GM19025 (cell line): ENCODE data around the gene FANCI.

ENCODE experiments used
- ATAC-seq: cut with Tn5 transposase; IDR thresholded peaks from one replicate; pipeline ENCODE4 v1.9.1; 2021; ENCODE audit warnings: mild to moderate bottlenecking, low read depth, moderate library complexity; ENCODE audit not compliant: unreplicated experiment

The FANCI gene

DNA sequence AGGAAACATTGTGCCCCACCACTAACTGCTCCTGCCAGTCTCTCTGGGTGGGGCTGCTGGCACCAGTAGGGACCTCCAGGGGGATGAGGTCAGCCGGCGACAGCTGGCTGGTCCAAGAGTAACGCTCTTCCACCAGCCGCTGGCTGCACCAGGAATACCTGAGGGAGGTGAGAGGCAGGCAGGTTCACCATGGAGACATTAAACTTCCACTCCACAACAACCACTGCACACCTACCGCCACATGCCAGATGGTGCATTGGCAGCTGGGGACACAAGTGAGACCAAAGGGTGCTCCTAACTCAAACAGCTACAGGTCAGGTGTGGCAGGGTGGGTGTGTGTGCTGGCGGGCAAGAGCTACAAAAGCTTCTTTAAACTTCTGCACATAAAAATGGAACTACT lies 86.3 kb downstream of the FANCI start:
- no peak for ATAC-seq

DNA sequence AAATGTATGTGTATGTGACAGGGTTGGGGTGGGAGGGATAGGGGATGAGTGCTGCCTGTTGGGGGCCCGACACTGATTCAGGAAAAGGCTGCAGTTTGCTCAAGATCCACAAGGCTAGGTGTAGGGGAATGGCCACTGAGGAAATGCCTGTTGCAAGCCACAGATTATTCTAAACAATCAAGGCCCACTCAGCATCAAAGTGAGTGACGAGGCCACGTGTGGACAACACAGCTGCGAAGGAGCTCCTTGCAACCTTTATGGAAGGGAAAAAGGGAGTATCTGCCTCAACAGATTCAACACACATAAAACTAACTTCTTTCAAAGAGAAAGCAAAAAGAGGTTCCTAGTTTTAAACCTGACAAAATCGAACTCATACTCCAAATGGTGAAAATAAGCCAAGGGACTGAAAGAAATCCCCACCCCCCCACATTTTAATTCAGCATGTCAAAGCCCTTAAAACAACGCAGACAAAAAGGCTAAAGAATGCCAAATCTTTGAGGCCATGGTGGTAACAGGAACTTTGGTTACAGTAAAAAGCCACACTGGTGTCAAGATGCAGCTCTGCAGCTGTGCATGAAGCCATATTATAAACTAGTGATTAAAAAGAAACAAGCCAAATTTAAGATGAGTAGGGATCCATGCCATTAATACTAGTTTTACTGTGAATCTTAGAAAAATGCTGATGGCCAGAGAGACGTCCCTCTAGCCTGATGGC lies 87.3 kb downstream of the FANCI start:
- no peak for ATAC-seq

DNA sequence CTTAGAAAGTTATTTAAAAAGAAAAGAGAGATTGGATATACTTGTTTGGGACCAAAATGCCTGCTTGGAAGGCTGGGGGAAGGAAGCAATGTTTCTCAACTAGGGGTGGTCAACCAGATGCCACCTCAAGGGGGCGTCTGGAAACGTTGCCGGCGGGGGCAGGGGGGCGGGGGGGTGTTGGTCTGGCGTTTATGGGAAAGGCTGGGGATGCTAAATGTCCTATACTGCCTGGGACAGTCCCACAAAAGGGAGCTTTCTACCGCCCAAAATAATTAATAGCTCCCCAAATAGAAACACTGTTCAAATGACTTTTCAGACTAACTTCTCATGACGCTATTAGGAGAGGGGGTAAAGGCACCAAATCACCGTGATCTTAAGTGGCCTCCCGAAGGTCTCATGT lies 88.7 kb downstream of the FANCI start:
- no peak for ATAC-seq

DNA sequence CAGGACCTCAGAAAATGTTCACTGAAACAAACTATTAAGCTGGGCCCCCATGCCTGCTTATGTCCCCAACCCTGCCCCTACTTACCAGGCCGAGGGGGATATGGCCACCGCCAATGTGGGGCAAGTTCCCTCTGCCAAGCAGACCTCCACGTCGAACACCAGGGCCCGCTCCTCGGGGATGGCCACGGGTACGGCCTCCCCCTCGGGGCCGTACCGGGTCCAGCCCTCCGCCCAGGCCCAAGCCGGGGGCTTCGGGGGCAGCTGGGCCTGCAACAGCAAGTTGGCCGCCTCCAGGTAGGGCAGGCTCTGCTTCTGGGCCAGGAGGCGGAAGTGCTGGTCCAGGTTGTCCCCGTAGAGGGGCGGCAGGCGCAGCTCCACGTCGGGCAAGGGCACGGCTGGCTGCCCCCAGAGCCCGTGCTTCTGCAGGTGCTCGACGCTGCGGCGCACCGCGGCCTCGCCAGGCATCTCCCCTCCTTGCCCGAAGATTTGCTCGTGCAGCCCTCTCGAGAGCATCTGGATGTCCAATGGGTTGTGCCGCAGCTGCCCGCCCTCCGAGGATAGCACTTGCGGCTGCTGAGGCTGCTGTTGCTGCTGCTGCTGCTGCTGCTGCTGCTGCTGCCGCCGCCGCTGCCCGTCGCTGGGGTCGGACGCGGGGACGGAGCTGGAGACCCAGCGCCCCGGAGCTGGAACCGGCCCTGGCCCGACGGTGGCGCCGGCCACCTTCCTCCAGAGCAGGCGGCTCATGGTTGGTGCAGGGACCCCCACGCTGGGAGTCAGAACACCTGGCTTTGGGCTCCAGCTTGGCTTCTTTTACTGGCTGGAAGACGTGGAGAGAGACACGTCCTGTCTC lies 89.5 kb downstream of the FANCI start:
- ATAC-seq: no peak

DNA sequence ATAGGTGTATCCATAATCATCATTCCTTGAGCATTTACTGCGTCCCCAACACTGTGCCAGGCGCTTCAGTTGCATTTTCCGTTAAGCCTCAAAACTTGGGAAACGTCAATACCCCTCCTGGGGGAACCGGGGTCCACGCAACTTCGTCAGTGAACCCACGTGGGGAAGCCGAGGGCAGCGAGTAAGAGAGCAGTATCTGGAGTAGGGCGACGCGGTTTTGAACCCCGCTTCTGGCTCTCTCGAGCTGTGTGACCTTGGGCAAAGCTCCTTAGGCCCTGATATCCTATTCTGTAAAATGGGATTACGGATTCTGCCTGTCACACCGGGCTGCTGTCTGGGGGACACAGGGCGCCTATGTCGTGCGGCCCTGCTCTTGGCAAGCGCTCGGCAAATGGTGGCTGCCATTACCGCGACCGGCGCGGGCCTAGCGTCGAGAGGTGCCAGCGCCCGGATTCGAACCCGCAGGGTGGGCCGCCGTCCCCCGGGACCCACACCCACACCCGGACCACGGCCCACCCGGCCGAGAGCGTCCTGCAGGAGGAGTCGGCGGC lies 90.3 kb downstream of the FANCI start:
- ATAC-seq: no peak

DNA sequence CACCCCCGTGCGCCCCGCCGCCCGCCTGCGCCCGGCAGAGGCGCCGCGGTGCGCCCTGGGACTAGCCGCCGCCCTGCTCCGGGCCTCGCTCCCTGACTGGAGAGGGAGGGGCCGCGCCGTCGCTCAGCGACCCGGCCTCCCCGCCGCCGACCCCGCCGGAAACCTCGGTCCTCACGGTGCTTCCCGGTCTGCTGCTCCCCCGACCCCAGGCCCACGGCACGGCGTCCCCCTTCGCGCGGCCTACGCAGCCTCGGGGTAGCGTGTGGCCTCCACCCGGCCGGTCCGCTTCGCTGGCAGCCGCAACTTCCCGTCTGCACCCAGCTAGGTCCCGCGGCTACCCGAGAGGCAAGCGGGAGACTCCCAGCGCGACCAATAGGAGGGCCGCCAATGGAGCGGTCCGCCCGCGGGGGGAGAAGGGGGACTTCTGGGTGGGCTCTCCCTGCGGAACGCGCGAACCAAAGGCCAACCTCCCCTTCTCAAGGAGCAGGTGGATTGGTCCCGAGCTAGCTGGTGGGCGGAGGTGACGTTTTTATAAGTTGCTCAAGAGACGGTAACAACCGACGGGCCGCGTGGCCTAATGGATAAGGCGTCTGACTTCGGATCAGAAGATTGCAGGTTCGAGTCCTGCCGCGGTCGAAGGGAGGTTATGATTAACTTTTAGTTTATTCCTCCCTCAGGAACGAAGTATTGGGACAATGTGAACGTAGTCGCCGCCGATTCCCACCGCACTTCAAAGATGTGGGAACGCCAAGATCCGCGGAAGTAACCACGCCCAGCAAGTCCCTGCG lies 90.9 kb downstream of the FANCI start, which contains the start of gene POLG:
Gene POLG, minus strand, starts transcription at position 315 of the 788 bp plus-strand sequence. CDS start 1,070 bp downstream, outside the sequence.
- ATAC-seq: peak; percentile 88

DNA sequence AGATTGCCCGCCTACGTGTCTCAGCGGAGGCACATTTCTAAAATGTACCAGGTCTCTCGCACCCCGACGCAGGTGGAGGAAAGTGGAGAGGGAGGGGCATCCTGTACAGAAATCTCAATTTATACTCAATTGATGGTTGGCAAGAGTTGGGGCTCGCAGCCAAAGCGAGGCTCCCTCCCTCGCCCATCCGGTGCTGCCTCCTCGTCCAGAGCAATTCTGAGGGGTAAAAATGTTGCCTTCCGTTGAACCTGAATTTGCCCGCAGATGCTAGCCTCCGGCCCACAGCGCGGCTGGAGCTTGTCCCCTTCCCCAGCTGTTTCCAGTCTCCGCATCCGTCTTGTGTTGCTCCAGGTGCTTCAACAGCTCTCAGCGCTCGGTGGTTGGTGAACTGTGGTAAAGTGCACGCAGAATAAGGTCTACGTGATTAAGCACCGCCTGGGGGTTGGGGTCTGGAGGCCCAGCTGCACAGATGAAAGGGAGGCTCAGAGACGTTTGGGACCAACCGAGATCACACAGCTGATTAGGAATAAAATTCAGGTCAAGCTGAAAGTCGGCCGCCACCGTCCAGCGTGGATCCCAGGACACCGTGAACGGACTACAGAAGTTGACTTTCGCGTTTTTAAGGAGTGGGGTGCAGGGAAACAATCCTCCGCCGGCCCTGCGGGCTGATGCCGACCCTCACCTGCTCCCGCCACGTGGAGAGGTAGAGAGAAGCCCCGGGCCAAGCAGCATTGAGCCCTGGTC lies 91.7 kb downstream of the FANCI start:
- ATAC-seq: no peak

DNA sequence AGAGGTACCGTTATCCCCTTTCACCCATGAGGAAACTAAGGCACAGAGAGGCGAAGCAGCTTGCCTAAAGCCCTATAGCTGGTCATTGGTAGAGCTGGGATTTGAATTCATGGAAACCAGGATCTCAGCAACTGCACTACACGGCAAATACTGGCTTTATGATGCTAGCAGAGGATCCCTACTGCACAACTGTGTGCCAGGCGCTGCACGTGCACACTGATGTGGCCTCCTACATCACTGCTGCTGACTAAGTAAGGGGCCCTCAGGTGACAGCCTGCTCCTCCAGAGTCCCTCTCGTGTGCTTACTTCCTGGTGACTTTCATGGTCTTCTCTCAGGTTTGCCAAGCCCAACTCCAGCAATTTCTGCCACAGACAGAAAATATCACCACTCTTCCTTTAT lies 94.3 kb downstream of the FANCI start:
- no peak for ATAC-seq

DNA sequence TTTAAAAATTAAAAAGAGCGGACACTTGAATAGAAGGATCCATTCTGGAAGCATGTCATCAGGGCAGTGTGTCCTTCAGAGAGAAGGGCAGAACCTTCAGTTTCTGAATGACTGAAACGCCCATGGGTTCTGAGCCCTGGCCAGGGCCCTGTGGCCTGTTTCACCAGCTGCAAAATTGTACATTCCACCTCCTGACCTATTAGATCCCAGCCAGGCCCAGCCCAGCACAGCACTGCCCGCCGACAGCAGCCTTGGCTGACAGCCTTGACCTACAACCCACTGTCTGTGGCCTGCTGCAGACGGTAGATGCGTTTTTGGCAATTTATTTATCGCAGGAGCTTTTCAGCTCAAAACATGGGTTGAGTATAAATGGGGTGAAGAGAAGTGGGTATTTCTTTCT lies 96.8 kb downstream of the FANCI start:
- ATAC-seq: no peak

DNA sequence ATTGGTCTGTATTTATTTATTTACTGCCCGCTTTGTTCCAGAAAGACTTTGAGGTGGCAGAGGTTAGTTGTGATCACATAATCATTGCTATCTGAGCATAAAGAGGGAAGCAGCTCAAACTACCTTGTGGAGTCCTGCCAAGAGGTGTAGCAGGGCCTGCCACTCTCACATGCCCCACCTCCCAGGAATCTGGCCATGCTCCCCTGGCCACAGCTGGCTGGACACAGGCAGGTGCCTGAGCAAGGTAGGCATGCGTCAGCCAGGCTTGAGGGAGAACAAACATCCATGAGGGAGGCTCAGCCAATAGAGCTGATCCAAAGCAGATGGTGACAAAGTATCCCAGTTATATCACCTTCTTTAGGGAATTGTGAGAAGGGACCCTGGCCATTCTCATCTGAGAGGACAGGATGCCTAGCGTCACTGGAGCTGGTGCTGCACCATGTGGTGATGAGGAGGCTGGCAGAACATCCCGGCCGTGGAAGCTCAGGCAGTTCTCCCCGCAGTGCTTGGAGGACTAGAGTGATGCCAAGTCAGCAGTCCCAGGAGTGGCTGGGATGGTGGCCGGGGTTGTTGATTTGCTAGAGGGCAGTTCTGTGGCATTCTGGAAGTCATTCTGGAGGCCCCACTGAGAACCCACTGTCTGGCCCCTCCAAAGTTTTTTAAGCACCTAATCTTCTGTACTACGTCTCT lies 97.7 kb downstream of the FANCI start:
- no peak for ATAC-seq

DNA sequence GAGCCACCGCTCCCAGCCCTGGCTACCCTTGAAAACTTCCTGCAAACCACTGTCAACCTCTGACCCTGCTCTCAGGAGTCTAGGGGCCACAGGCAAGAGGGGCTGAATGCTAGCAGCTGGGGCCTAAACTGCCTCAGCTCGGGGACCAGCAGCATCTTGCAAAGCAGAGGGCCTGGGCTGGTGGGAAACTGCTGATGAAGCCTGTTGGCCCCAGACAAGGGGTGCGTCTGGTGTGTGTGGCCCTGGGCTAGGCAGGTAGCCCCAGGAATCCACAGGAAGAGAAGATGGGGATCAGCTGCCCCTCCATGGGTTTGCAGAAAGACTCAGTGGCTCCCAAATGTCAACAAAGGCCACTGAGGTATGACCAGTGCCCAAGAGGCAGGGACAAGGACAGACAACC lies 99.1 kb downstream of the FANCI start:
- ATAC-seq: no peak

DNA sequence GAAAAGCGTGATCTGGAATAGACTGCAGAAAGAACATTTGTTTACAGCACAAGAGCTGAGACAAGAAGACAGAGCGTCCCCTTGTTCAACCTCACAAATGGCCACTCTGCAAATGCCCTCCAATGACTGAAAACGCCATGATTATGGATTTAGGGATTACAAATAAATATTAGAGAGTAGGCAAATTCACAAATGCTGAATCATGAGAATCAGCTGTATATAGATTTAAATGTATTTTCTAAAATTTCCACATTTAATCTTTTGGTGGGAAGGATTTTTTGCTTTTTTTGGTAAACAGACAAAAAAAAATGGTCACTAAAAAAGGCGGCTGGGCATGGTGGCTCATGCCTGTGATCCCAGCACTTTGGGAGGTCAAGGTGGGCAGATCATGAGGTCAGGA lies 101.5 kb downstream of the FANCI start:
- no peak for ATAC-seq

DNA sequence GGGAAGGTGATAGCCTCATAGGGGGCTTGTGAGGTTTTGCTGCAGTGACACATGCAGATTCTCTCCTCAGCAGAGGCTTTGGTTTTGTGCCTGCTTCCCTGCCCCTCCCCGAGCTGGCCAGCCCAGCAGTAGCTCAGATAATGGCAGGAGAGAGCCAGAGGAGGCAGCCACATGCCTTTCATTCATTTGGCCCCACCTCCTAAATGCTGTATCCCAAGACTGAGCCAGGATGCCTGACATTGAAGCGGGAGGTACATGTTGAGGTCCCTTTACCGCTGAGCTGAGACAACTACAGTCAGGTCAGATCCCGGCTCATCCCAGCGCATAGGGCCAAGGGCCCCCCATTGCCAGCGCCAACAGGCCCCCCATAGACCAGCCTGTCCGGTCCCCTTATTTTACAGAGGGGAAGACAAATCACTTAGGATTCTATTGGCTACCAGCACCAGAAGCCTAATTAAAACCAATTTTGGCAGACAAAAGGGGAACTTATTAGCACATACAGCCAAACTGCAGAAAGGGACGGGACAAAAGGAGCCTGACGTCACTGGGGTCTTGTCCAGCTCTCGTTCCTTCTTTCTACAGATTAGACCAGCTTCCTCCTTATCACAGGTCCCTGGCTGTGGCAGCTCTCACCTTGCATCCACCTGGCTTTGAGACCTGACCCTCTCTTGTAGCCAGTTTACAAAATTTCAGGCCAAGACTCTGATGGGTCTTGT lies 102.9 kb downstream of the FANCI start:
- no peak for ATAC-seq

DNA sequence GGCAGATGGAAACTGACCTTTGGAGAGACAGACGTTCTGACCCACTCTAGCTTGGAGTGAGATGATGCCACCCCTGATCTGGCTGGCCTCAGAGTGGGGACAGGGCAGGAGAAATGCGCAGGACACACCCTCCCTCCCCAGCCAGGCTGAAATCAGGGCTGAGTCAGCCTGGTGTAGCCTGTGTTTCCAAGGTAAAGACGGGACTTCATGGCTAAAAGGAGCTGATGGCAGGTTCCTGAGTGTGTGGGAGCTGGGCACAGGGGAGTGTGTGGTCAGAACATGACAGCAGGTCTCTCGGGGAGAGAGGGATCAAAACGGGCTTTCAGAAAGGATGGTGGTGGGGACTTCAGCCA lies 105.4 kb downstream of the FANCI start:
- no peak for ATAC-seq

DNA sequence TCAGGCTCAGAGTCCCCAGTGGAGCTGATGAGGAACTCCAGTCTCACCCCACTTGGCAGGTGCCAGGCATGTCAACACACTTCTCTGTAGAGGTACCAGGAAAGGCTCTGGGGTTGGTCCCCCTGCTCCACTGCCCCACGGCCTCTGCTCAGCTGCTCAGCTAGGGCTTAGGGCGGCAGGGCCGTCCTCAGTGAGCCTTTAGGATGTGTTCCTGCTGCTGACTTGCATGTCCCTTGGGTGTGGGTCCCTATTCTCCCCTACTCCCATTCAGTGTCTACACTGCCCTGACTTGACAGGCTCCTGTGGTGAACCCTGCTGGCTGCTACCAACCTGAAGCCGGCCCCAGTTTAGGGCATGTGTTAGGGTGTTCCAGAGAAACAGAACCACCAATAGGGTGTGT lies 108.7 kb downstream of the FANCI start:
- ATAC-seq: no peak

DNA sequence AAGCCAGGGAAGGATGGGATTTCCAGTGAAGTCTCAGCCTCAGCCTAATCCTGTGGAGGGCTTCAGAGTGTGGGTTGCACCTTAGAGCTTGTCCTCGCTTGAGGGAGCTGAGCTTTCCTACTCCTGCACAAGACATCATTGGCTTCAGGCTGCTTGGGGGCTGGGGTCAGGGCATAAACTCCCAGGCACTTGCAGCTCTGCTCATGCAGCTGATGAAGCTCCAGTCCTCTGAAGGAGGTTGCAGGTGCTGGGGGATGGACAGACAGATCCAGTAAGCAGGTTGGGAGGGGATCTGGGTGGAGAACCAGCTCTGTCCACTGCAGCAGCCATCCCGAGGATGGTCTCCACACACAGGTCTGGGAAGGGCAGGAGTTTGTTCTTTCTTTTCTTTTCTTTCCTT lies 110.2 kb downstream of the FANCI start:
- ATAC-seq: no peak

DNA sequence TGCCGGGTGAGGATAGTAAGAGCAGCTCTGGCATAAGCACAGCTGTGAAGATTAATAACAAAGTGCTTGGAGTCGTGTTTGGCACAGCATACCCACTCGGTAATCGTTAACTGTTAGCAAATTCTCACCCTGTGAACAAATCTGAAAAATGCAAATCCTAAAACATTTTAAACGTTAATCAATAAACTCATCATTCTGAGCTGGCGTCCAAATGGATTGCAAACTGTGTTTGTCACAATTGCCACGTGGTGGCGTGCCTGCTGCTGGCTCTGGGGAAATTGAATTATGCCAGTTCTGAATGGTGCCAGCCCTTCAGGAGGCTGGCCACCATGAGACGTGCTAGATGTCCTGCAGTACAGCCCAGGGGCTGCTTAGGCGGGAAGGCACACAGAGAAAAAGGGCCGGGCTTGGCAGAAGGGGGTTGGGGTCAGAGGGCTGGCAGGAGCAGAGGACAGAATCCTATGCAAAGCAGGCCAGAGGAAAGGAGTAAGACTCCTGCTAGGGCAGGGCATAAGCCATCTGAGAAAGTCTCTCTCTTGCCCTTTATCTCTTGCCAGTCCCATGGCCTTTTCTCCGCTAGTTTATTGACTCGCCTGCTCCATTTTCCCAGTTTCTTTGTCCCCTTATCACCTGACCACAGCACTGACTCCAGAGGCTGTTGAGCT lies 113.0 kb downstream of the FANCI start:
- no peak for ATAC-seq

DNA sequence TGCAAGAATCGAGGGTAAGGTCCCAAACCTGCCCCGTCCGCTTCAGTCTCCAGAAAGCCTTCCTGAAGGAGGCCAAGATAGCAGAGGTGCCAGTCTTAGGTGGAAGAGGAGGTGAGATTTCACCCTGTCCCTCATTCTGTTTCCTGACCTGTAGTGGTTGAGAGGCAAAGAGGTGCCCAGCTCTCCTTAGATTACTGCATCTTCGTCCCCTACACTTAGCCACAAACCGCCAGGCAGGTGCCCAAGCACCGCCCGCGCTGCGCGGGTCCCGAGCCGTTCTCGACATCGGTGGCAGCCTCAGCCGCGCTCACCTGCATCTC lies 114.6 kb downstream of the FANCI start:
- no peak for ATAC-seq
